IgD-negative memory B cell (primary cell): Measurements from ENCODE around the gene TCEA3. TPM values are rescaled to one million over a fixed set of nuclear protein-coding genes. Genes with fewer than 3 reads are reported as not detected.
"Not testable (repeated sequence)": the region's sequence is repeated elsewhere in the genome, so short reads cannot be mapped to it uniquely, and the experiment has no call there.

Experiments
- H3K27ac Mint-ChIP-seq, 3 donors: one replicate each; pipeline ENCODE4 v1.8.0; 2020 to 2022; ENCODE audit warnings: mild to moderate bottlenecking in 3 of 3, mixed read lengths in 3 of 3, moderate library complexity in 1 of 3
- H3K27me3 Mint-ChIP-seq: one replicate; pipeline ENCODE4 v1.8.0; 2021; ENCODE audit warnings: mixed read lengths
- H3K36me3 Mint-ChIP-seq: one replicate; pipeline ENCODE4 v1.8.0; 2020; ENCODE audit warnings: mild to moderate bottlenecking, mixed read lengths
- H3K4me1 Mint-ChIP-seq, 3 donors: one replicate each; pipeline ENCODE4 v1.8.0; 2020 to 2022; ENCODE audit warnings: mixed read lengths in 3 of 3, mild to moderate bottlenecking in 1 of 3
- H3K4me3 Mint-ChIP-seq, 4 donors: one replicate each; pipeline ENCODE4 v1.8.0; 2020 to 2022; ENCODE audit warnings: mild to moderate bottlenecking in 4 of 4, mixed read lengths in 4 of 4, moderate library complexity in 3 of 4
- H3K9me3 Mint-ChIP-seq, 3 donors: one replicate each; pipeline ENCODE4 v1.8.0; 2020 to 2021; ENCODE audit warnings: mixed read lengths in 3 of 3, mild to moderate bottlenecking in 1 of 3
- polyA plus RNA-seq: library from polyadenylated mRNA; unstranded; fragments of 300-500 nt; fragmentation: Illumina TruSeq; gene quantifications from one replicate; pipeline ENCODE4 v1.2.3, GENCODE V29; 2021

The TCEA3 gene
- polyA plus RNA-seq, 1 donor from 2014 or later = 0.69 TPM

GRCh38 chr1:23380236-23380635 lies 44.3 kb downstream of the TCEA3 start:
- not testable (repeated sequence) for H3K4me3 Mint-ChIP-seq, H3K36me3 Mint-ChIP-seq, H3K27ac Mint-ChIP-seq, H3K9me3 Mint-ChIP-seq, H3K27me3 Mint-ChIP-seq
- peaks cover 8 to 13% (median 12%) of the 10 kb centered on the region in 3 donors for H3K4me1 Mint-ChIP-seq

GRCh38 chr1:23376890-23377811 lies 47.4 kb downstream of the TCEA3 start:
- H3K27ac Mint-ChIP-seq = peak overlapping the region in 2 of 3 donors; percentile 11 to 66
- H3K4me3 Mint-ChIP-seq = no peak overlapping the region

DNA sequence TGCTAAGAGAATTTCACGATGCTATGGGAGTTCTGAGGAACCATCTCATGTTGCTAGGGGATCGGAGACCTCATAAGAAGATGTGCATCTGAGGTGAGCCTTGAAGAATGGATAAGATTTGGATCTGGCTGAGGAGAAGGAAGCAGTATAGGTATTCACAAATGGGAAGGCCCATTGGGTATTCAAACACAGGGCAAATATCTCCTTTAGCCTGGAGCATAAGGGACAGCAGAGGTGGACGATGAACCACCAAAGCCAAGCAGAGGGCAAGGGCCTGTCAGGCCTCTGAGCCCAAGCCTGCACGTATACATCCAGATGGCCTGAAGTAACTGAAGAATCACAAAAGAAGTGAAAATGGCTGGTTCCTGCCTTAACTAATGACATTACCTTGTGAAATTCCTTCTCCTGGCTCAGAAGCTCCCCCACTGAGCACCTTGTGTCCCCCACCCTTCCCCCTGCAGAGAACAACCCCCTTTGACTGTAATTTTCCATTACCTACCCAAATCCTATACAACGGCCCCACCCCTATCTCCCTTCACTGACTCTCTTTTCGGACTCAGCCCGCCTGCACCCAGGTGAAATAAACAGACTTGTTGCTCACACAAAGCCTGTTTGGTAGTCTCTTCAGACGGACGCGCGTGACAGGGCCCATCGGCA lies 50.3 kb downstream of the TCEA3 start:
- not testable (repeated sequence) for H3K27me3 Mint-ChIP-seq, H3K36me3 Mint-ChIP-seq, H3K27ac Mint-ChIP-seq, H3K4me3 Mint-ChIP-seq, H3K9me3 Mint-ChIP-seq
- H3K4me1 Mint-ChIP-seq = peaks cover 3 to 16% (median 6%) of the 10 kb centered on the region in 3 donors

More at GRCh38 chr1:23376890-23377811, 47.4 kb downstream of the TCEA3 start:
- Mint-ChIP-seq H3K4me1 (peaks cover 7 to 13% (median 12%) of the 10 kb centered on the region in 3 donors), H3K9me3 (no peaks in the 10 kb centered on the region), H3K36me3 (no peaks in the 10 kb centered on the region), H3K27me3 (peaks cover 8% of the 10 kb centered on the region)

- Mint-ChIP-seq H3K36me3 (no peaks in the 10 kb centered on the region), H3K4me1 (peaks cover 6 to 16% (median 10%) of the 10 kb centered on the region in 3 donors), H3K27ac (no peak overlapping the region), H3K4me3 (peak overlapping the region in 1 of 4 donors; percentile 21), H3K27me3 (peaks cover 4% of the 10 kb centered on the region), H3K9me3 (no peaks in the 10 kb centered on the region)
These were observed 52.3 kb downstream of the TCEA3 start for GRCh38 chr1:23371987-23372880.

- no peak overlapping the region for H3K27ac Mint-ChIP-seq
- H3K9me3 Mint-ChIP-seq = no peaks in the 10 kb centered on the region
- H3K27me3 Mint-ChIP-seq = peaks cover 2% of the 10 kb centered on the region
- H3K36me3 Mint-ChIP-seq = peaks cover under 1% of the 10 kb centered on the region
- peaks cover 8 to 24% (median 19%) of the 10 kb centered on the region in 3 donors for H3K4me1 Mint-ChIP-seq
- peak overlapping the region in 2 of 4 donors; percentile 39 to 94 for H3K4me3 Mint-ChIP-seq
These were observed 53.6 kb downstream of the TCEA3 start for GRCh38 chr1:23370709-23371584.

DNA sequence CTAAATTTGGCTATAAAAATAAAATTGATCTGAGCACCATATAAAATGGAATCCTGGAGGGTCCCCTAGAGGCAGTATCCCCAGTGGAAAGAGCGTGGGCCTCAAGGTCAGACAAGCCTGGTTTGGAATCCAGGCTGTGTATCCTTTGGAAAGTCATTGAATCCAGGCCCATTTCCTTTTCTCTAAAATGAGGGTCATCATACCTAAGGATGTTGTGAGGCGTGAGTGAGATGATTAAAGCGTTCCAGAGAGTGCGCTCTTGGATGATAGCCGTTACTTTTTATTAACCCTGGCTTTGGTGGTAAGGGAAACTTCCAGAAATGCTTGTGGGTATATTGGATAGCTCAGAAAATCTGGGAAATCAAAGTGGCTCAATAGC lies 54.2 kb downstream of the TCEA3 start:
- H3K9me3 Mint-ChIP-seq = no peaks in the 10 kb centered on the region
- H3K27ac Mint-ChIP-seq = peak overlapping the region in 1 of 3 donors; percentile 65
- H3K4me1 Mint-ChIP-seq = peaks cover 8 to 24% (median 19%) of the 10 kb centered on the region in 3 donors
- H3K27me3 Mint-ChIP-seq = peaks cover 2% of the 10 kb centered on the region
- peaks cover 2% of the 10 kb centered on the region for H3K36me3 Mint-ChIP-seq
- H3K4me3 Mint-ChIP-seq = peak overlapping the region; percentile 39 to 98 (median 96)

DNA sequence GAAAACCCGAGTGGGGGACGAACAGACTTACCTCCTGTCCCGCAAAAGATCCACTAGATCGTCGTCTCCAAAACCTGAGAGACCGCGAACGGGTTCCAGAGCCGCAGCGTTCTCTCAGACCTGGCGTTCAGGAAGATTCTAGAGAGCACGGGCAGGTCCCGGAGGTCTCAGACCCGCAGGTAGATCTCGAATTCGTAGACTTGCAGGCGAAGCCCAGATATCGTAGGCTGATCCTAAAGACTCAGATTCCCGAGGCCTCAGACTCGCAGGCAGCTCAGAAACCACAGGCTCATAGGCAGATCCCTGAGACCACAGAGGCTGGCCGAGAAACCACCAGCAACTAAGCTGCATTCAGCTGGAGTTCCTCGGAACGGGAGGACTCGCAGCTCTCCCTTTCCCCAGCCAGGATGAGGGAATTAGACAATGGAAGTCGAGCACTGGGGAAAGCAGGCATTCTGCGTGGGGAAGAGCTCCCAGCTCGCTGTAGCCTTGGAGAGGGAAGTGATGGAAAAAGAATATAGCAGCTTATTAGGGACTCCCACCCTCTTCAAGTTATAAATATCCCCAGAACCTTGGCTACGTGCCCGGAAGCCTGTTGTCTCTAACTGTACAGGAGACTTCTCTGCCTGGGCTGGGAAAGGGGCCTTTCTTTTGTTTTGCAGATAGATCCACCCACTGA lies 55.1 kb downstream of the TCEA3 start, which contains the start of gene ZNF436:
TSS of gene ZNF436 (minus strand) at position 502 of the 679 bp plus-strand sequence. CDS start 1,831 bp downstream, outside the sequence.
- Mint-ChIP-seq H3K36me3 (peaks cover 3% of the 10 kb centered on the region), H3K27me3 (no peaks in the 10 kb centered on the region), H3K27ac (peak within 1 kb of the TSS; percentile 86 to 98 (median 92)), H3K4me3 (peak within 1 kb of the TSS; percentile 94 to 100 (median 98)), H3K9me3 (no peaks in the 10 kb centered on the region), H3K4me1 (peaks cover 8 to 24% (median 19%) of the 10 kb centered on the region in 3 donors)

GRCh38 chr1:23368562-23369334 lies 55.8 kb downstream of the TCEA3 start:
- peaks cover 8 to 24% (median 19%) of the 10 kb centered on the region in 3 donors for H3K4me1 Mint-ChIP-seq

DNA sequence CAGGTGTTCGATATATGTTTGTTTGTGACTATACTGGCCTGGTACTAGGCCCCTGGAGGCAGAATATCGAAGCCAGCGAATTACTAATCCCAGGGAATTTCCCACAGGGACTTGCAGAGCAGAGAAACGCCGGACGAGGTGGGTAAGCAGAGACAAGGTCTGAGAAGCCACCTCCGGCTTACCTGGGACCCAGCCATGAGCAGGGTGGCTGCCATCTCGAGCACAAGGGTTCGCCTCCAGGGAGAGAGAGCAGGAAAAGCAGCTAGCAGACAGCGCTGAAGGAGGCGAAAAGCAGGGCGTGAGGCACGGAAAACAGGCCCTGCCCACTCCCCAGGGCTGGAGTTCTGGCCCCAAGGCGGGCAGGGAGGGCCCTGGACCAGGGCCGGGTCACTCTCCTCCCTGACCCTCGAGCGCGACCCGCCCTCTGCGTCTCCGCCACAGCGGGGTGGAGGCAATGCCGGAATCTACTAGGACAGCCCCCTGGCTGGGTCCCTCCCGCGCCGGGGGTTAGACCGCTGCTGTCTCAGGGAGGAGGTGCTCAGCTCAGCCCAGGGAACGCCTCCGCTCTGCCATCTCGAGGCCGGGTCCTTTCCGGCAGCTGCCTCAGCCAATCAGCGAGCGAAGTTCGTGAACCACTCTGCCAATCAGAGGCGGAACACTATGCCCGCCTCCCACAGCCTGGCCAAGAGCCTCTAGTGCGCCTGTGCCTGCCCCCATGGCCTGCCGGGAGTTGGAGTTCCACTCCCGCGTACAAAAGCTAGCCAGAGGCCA lies 56.6 kb downstream of the TCEA3 start:
- Mint-ChIP-seq H3K4me1 (peaks cover 8 to 24% (median 19%) of the 10 kb centered on the region in 3 donors), H3K27ac (peak overlapping the region; percentile 86 to 98 (median 92)), H3K4me3 (peak overlapping the region; percentile 94 to 100 (median 98)), H3K36me3 (peaks cover 10% of the 10 kb centered on the region), H3K27me3 (no peaks in the 10 kb centered on the region), H3K9me3 (peaks cover 0 to 7% (median 0%) of the 10 kb centered on the region in 3 donors)

More at GRCh38 chr1:23368562-23369334, 55.8 kb downstream of the TCEA3 start:
- Mint-ChIP-seq H3K27me3 (no peaks in the 10 kb centered on the region), H3K36me3 (peaks cover 6% of the 10 kb centered on the region), H3K9me3 (no peaks in the 10 kb centered on the region), H3K27ac (peak overlapping the region; percentile 86 to 98 (median 92)), H3K4me3 (peak overlapping the region; percentile 94 to 100 (median 98))

DNA sequence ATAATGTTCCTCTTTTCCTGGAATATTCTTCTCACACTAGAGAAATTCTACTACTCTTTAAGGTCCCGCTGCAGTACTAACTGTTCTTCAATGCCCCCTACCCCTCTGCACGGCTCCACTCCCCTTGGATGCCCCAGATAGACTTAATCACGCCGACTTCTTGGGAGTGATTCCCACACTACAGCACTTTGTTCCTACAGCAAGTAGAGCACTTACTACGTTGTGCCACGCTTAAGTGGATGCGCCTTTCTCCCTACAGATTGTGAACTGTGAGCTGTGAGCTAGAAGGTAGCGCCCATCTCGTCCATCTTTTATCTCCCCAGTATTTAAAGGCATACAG lies 57.1 kb downstream of the TCEA3 start:
- H3K27me3 Mint-ChIP-seq = no peaks in the 10 kb centered on the region
- H3K36me3 Mint-ChIP-seq = peaks cover 13% of the 10 kb centered on the region
- H3K9me3 Mint-ChIP-seq = peaks cover under 1 to 10% (median 4%) of the 10 kb centered on the region in 3 donors
- peaks cover 8 to 24% (median 19%) of the 10 kb centered on the region in 3 donors for H3K4me1 Mint-ChIP-seq
- peak overlapping the region in 1 of 3 donors; percentile 86 for H3K27ac Mint-ChIP-seq
- peak overlapping the region; percentile 94 to 100 (median 98) for H3K4me3 Mint-ChIP-seq

DNA sequence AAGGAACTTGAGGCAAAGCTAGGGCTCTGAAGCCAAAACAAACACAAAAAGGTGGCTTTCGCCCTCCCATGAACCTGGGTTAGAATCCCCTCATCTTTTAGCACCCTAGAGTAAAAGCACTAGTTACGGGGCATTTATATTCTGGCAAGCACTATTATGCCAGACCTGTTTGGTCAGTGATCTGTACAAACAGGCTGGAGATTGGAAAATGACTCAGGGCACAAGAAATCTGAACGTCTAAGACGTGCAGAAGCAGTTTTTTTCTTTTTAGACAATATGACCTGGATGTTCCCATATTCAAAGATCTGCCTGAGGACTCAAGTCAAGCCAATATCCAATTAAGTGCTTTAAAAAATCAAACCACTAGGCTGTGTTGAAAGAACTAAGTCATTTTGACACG lies 58.0 kb downstream of the TCEA3 start:
- Mint-ChIP-seq H3K36me3 (peaks cover 19% of the 10 kb centered on the region), H3K4me1 (peaks cover 8 to 24% (median 19%) of the 10 kb centered on the region in 3 donors), H3K4me3 (peak overlapping the region; percentile 18 to 100 (median 60)), H3K9me3 (peaks cover 5 to 12% (median 10%) of the 10 kb centered on the region in 3 donors), H3K27me3 (no peaks in the 10 kb centered on the region), H3K27ac (peak overlapping the region in 1 of 3 donors; percentile 86)

DNA sequence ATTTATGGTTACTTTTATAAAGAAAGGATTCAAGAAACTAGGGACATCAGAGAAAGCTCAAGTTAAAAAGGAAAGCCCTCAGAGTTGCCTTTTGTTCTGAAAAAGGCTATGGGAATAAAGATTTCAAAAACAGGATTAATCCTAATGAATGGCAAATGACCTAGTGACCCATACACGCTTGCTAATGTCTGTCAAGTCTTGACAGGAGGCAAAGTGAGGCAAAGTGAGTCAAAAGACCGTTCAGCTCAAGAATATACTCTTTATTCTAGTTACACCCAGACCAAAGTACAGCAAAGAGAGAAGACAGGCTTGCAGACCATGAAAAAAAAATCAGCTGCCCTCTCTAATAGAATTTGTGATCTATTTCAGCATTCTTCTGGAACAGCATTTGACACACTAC lies 58.4 kb downstream of the TCEA3 start:
- Mint-ChIP-seq H3K4me3 (peak overlapping the region in 2 of 4 donors; percentile 23 to 94), H3K36me3 (peaks cover 24% of the 10 kb centered on the region), H3K4me1 (peaks cover 8 to 24% (median 19%) of the 10 kb centered on the region in 3 donors), H3K9me3 (peaks cover 7 to 15% (median 14%) of the 10 kb centered on the region in 3 donors), H3K27ac (peak overlapping the region in 1 of 3 donors; percentile 86), H3K27me3 (no peaks in the 10 kb centered on the region)
